T follicular helper cell (primary cell): ENCODE results near the gene KCNMA1.

Experiments
- DNase-seq: peaks from one replicate; pipeline ENCODE4 v3.0.0-alpha.2; 2020; ENCODE audit warnings: low read depth

Gene KCNMA1

GRCh38 chr10:77208684-77209256 lies 428.8 kb downstream of the KCNMA1 start:
- DNase-seq: no peak

GRCh38 chr10:77207828-77208185 lies 429.8 kb downstream of the KCNMA1 start:
- DNase-seq: no peak

- no peak for DNase-seq
These were observed 430.3 kb downstream of the KCNMA1 start for GRCh38 chr10:77207182-77207827.

- DNase-seq: no peak
These were observed 432.5 kb downstream of the KCNMA1 start for GRCh38 chr10:77205135-77205534.

GRCh38 chr10:77204171-77204570 lies 433.4 kb downstream of the KCNMA1 start:
- DNase-seq: no peak

GRCh38 chr10:77202857-77203256 lies 434.8 kb downstream of the KCNMA1 start:
- no peak for DNase-seq

- no peak for DNase-seq
These were observed 436.2 kb downstream of the KCNMA1 start for GRCh38 chr10:77201135-77202106.

GRCh38 chr10:77197544-77197943 lies 440.1 kb downstream of the KCNMA1 start:
- no peak for DNase-seq

- no peak for DNase-seq
These were observed 441.0 kb downstream of the KCNMA1 start for GRCh38 chr10:77196614-77197013.

GRCh38 chr10:77195101-77195500 lies 442.5 kb downstream of the KCNMA1 start:
- DNase-seq: no peak

GRCh38 chr10:77193001-77193400 lies 444.6 kb downstream of the KCNMA1 start:
- DNase-seq: no peak

GRCh38 chr10:77192402-77192801 lies 445.2 kb downstream of the KCNMA1 start:
- DNase-seq: no peak

- DNase-seq: no peak
These were observed 446.1 kb downstream of the KCNMA1 start for GRCh38 chr10:77191324-77192049.

- DNase-seq: no peak
These were observed 447.3 kb downstream of the KCNMA1 start for GRCh38 chr10:77190291-77190690.

- DNase-seq: no peak
These were observed 448.1 kb downstream of the KCNMA1 start for GRCh38 chr10:77189520-77189919.

- no peak for DNase-seq
These were observed 448.5 kb downstream of the KCNMA1 start for GRCh38 chr10:77189075-77189474.

- no peak for DNase-seq
These were observed 449.1 kb downstream of the KCNMA1 start for GRCh38 chr10:77188521-77188920.

GRCh38 chr10:77188000-77188395 lies 449.6 kb downstream of the KCNMA1 start:
- DNase-seq: no peak

GRCh38 chr10:77187376-77187999 lies 450.1 kb downstream of the KCNMA1 start:
- DNase-seq: no peak

- no peak for DNase-seq
These were observed 450.7 kb downstream of the KCNMA1 start for GRCh38 chr10:77186936-77187335.

- no peak for DNase-seq
These were observed 451.9 kb downstream of the KCNMA1 start for GRCh38 chr10:77185696-77186095.

GRCh38 chr10:77182803-77183202 lies 454.8 kb downstream of the KCNMA1 start:
- DNase-seq: no peak
